GM18517 (cell line): Measurements from ENCODE around the gene IFT22.
"Not testable (repeated sequence)": the region's sequence is repeated elsewhere in the genome, so short reads cannot be mapped to it uniquely, and the experiment has no call there.

ENCODE experiments used
- ATAC-seq: cut with Tn5 transposase; IDR thresholded peaks from one replicate; pipeline ENCODE4 v1.9.1; 2021; ENCODE audit warnings: mild to moderate bottlenecking, moderate library complexity; ENCODE audit not compliant: unreplicated experiment

IFT22 gene

GRCh38 chr7:101315336-101315735, 6.3 kb downstream of the IFT22 start:
- no peak for ATAC-seq

- no peak for ATAC-seq
These were observed 13.1 kb downstream of the IFT22 start for GRCh38 chr7:101308245-101309085.

- no peak for ATAC-seq
These were observed 15.3 kb downstream of the IFT22 start for GRCh38 chr7:101306307-101306706.

- no peak for ATAC-seq
These were observed 18.4 kb downstream of the IFT22 start for GRCh38 chr7:101303102-101303701.

GRCh38 chr7:101302641-101303101, 18.9 kb downstream of the IFT22 start:
- ATAC-seq, result no peak

GRCh38 chr7:101300465-101301376, 20.9 kb downstream of the IFT22 start:
- ATAC-seq, result no peak

- no peak for ATAC-seq
These were observed 21.8 kb downstream of the IFT22 start for GRCh38 chr7:101299511-101300464.

- ATAC-seq, result no peak
These were observed 26.8 kb downstream of the IFT22 start for GRCh38 chr7:101294832-101295121.

GRCh38 chr7:101294039-101294831, 27.4 kb downstream of the IFT22 start:
- no peak for ATAC-seq

- ATAC-seq, result not testable (repeated sequence)
These were observed 28.3 kb downstream of the IFT22 start for GRCh38 chr7:101293069-101294021.

- ATAC-seq, result not testable (repeated sequence)
These were observed 29.0 kb downstream of the IFT22 start for GRCh38 chr7:101292566-101292965.

- peak; percentile 14 for ATAC-seq
These were observed 31.2 kb downstream of the IFT22 start for GRCh38 chr7:101290186-101291037.

- peak; percentile 94 for ATAC-seq
These were observed 31.9 kb downstream of the IFT22 start for GRCh38 chr7:101289687-101290086.

GRCh38 chr7:101288439-101288838, 33.2 kb downstream of the IFT22 start:
- no peak for ATAC-seq

- ATAC-seq, result no peak
These were observed 34.6 kb downstream of the IFT22 start for GRCh38 chr7:101287032-101287431.

- ATAC-seq, result not testable (repeated sequence)
These were observed 35.7 kb downstream of the IFT22 start for GRCh38 chr7:101285880-101286279.

- no peak for ATAC-seq
These were observed 36.4 kb downstream of the IFT22 start for GRCh38 chr7:101285171-101285570.
